ENCODE measurements around the gene KIF7. TPM values are rescaled to one million over a fixed set of nuclear protein-coding genes. Genes with fewer than 3 reads are reported as not detected.

KIF7 gene
- total and polyA plus RNA-seq, 8 donors = 2.4 to 16.7 (median 13.2) TPM

- ATAC-seq = no peak
- Histone ChIP-seq H3K9me3 (peaks cover 0 to 5% of the 10 kb centered on the region in 2 donors), H3K4me1 (no peaks in the 10 kb centered on the region), H3K4me3 (no peak overlapping the region), H3K36me3 (peaks cover 0 to 40% of the 10 kb centered on the region in 2 donors), H3K27ac (no peak overlapping the region), H3K27me3 (no peaks in the 10 kb centered on the region)
- no peak for DNase-seq
- intact Hi-C loops (cut with DNase I) = no loop called here
- no peak for TF ChIP-seq CTCF (IDR thresholded peaks at IDR 0.05)
Observed at GRCh38 chr15:89632563-89633430, 22.5 kb downstream of the KIF7 start.

- no peak for ATAC-seq
- Histone ChIP-seq H3K9me3 (peaks cover 0 to 5% of the 10 kb centered on the region in 2 donors), H3K27me3 (no peaks in the 10 kb centered on the region), H3K27ac (no peak overlapping the region), H3K36me3 (peaks cover 0 to 49% of the 10 kb centered on the region in 2 donors), H3K4me1 (no peaks in the 10 kb centered on the region), H3K4me3 (no peak overlapping the region)
- DNase-seq = no peak
- intact Hi-C loops (cut with DNase I) = no loop called here
- no peak for TF ChIP-seq CTCF (IDR thresholded peaks at IDR 0.05)
Observed at GRCh38 chr15:89631902-89632264, 23.4 kb downstream of the KIF7 start.

- intact Hi-C loops (cut with DNase I) = no loop called here
- Histone ChIP-seq H3K27ac (no peak overlapping the region), H3K36me3 (peaks cover 0 to 56% of the 10 kb centered on the region in 2 donors), H3K9me3 (peaks cover 0 to 5% of the 10 kb centered on the region in 2 donors), H3K4me1 (no peaks in the 10 kb centered on the region), H3K4me3 (no peak overlapping the region), H3K27me3 (no peaks in the 10 kb centered on the region)
- no peak for TF ChIP-seq CTCF (IDR thresholded peaks at IDR 0.05)
- ATAC-seq = no peak
- DNase-seq = no peak
Observed at GRCh38 chr15:89630974-89631901, 24.0 kb downstream of the KIF7 start.

GRCh38 chr15:89630260-89630659 is 25.0 kb downstream of the KIF7 start:
- ATAC-seq (no peak), DNase-seq (no peak)
- intact Hi-C loops (cut with DNase I) = no loop called here
- no peaks in the 10 kb centered on the region for H3K4me1 ChIP-seq
- peaks cover 0 to 5% of the 10 kb centered on the region in 2 donors for H3K9me3 ChIP-seq
- no peak for TF ChIP-seq CTCF (IDR thresholded peaks at IDR 0.05)
- no peaks in the 10 kb centered on the region for H3K27me3 ChIP-seq
- H3K4me3 ChIP-seq = no peak overlapping the region
- peaks cover 0 to 65% of the 10 kb centered on the region in 2 donors for H3K36me3 ChIP-seq
- no peak overlapping the region for H3K27ac ChIP-seq

- no peak for TF ChIP-seq CTCF (IDR thresholded peaks at IDR 0.05)
- ATAC-seq (no peak), DNase-seq (no peak)
- no peaks in the 10 kb centered on the region for H3K27me3 ChIP-seq
- peaks cover 0 to 5% of the 10 kb centered on the region in 2 donors for H3K9me3 ChIP-seq
- H3K4me3 ChIP-seq = no peak overlapping the region
- intact Hi-C loops (cut with DNase I) = no loop called here
- peaks cover 0 to 70% of the 10 kb centered on the region in 2 donors for H3K36me3 ChIP-seq
- H3K4me1 ChIP-seq = no peaks in the 10 kb centered on the region
- H3K27ac ChIP-seq = no peak overlapping the region
Observed at GRCh38 chr15:89629829-89630228, 25.4 kb downstream of the KIF7 start.
